Measurements from ENCODE around the gene RPRD1B.

The RPRD1B gene

GRCh38 chr20:38108438-38108985 lies 75.0 kb downstream of the RPRD1B start:
- DNase-seq: no peak

- no peak for DNase-seq
Measured at GRCh38 chr20:38108986-38109541, 75.5 kb downstream of the RPRD1B start.

- no peak for DNase-seq
Measured at GRCh38 chr20:38109591-38110524, 76.3 kb downstream of the RPRD1B start.

GRCh38 chr20:38110525-38111178 lies 77.1 kb downstream of the RPRD1B start:
- no peak for DNase-seq

GRCh38 chr20:38111366-38112232 lies 78.1 kb downstream of the RPRD1B start:
- DNase-seq: no peak

- no peak for DNase-seq
Measured at GRCh38 chr20:38112261-38112929, 78.8 kb downstream of the RPRD1B start.

- no peak for DNase-seq
Measured at GRCh38 chr20:38112930-38113294, 79.4 kb downstream of the RPRD1B start.

- DNase-seq: no peak
Measured at GRCh38 chr20:38113401-38114325, 80.1 kb downstream of the RPRD1B start.

GRCh38 chr20:38114353-38114791 lies 80.8 kb downstream of the RPRD1B start:
- DNase-seq: no peak

GRCh38 chr20:38115205-38115604 lies 81.7 kb downstream of the RPRD1B start:
- DNase-seq: no peak

GRCh38 chr20:38115896-38116295 lies 82.3 kb downstream of the RPRD1B start:
- DNase-seq: no peak

GRCh38 chr20:38116409-38117165 lies 83.0 kb downstream of the RPRD1B start:
- DNase-seq: no peak

- DNase-seq: no peak
Measured at GRCh38 chr20:38117205-38117604, 83.7 kb downstream of the RPRD1B start.

GRCh38 chr20:38117635-38118034 lies 84.1 kb downstream of the RPRD1B start:
- no peak for DNase-seq

- DNase-seq: no peak
Measured at GRCh38 chr20:38119446-38119845, 85.9 kb downstream of the RPRD1B start.

- no peak for DNase-seq
Measured at GRCh38 chr20:38120625-38120988, 87.1 kb downstream of the RPRD1B start.

- DNase-seq: no peak
Measured at GRCh38 chr20:38121741-38122140, 88.2 kb downstream of the RPRD1B start.

GRCh38 chr20:38123021-38123587 lies 89.6 kb downstream of the RPRD1B start:
- DNase-seq: no peak

GRCh38 chr20:38125157-38126056 lies 91.9 kb downstream of the RPRD1B start:
- DNase-seq: peak; percentile 88

All from NCI-H510A (cell line).